HG03521 (cell line): ENCODE measurements around the gene MED13L.

Experiments
- ATAC-seq: cut with Tn5 transposase; IDR thresholded peaks from one replicate; pipeline ENCODE4 v1.9.1; 2021; ENCODE audit warnings: mild to moderate bottlenecking, moderate library complexity; ENCODE audit not compliant: unreplicated experiment

Gene MED13L

DNA sequence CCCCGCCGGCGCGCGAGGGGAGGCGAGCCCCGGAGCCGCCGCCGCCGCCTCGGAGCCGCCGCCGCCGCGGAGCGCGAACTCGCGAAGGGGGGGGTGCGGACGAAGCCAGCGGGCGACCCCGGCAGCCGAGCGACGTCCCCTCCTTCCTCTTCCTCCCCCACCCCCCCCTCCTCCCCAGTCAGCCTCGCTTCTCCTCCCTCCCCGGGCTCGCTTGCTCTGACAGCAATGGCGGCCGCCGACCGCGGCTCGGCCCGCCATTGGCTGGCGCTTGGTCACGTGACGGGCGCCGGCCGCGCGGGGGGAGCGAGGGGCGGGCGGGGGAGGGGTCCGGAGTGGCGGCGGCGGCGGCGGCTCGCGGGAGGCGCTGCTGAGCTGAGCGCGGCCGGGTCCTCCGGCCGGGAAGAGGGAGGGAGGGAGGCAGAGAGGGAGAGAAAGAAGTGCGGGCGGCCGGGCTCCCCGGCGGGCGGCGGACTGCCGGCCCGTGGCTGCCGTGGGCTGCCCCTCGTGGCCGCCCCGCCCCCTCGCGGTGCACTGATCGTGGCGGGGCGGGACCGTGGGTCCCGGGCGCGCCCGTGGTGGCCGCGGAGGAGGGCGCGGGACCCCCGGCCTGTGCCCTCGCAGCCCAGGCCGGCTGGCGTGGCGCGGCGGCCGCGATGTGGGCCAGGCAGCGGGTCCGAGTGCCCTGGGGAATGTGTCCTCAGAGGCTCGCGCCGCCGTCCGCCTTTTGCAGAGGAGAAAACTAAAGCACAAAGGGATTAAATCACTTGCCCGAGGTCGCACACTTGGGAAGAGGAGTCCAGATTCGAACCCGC lies at the start of gene MED13L:
Gene MED13L, minus strand, starts transcription at position 227 of the 812 bp plus-strand sequence. CDS start 562 bp downstream, outside the sequence.
- ATAC-seq, result peak; percentile 74

DNA sequence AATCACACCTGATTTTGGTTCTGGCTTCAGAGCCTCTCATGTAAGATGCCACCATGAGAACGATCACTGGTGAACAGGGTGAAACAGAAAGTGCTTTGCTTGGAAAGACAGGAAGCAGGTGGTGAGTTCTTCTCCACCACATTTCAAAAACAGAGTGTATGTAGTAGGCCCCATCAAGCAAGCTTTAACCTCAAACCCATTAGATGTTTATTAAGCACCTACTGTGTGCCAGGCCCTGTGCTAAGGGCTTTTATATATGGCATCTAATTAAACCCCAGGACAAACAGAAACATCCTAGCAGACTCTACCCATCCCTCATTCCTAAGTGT lies 47.8 kb upstream of the MED13L start:
- peak; percentile 89 for ATAC-seq

DNA sequence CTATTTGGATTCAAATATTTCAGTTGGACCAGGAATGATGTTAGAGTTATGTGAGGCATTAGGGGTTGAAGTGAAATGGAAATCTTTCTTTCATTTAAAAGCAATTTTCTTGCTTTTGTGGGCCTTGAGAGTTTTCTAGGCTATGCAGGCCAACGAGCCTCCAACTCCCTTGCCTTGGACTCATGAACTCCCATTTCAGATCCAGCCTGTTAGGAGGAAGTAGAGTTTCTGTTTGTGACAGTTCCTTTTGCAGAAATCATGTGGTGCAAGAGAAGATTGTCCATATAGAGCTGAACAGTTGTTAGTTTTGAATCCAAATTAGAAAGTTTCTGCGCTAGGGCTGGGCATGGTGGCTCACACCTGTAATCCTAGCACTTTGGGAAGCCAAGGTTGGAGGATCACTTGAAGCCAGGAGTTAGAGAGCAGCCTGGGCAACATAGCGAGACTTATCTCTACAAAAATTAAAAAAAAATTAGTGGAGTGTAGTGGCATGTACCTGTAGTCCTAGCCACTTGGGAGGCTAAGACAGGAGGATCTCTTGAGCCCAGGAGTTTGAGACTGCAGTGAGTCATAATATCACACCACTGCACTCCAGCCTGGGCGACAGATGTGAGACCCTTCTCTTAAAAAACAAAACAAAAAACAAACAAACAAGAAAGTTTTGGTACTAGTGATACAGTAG lies 47.3 kb upstream of the MED13L start:
- ATAC-seq, result no peak

DNA sequence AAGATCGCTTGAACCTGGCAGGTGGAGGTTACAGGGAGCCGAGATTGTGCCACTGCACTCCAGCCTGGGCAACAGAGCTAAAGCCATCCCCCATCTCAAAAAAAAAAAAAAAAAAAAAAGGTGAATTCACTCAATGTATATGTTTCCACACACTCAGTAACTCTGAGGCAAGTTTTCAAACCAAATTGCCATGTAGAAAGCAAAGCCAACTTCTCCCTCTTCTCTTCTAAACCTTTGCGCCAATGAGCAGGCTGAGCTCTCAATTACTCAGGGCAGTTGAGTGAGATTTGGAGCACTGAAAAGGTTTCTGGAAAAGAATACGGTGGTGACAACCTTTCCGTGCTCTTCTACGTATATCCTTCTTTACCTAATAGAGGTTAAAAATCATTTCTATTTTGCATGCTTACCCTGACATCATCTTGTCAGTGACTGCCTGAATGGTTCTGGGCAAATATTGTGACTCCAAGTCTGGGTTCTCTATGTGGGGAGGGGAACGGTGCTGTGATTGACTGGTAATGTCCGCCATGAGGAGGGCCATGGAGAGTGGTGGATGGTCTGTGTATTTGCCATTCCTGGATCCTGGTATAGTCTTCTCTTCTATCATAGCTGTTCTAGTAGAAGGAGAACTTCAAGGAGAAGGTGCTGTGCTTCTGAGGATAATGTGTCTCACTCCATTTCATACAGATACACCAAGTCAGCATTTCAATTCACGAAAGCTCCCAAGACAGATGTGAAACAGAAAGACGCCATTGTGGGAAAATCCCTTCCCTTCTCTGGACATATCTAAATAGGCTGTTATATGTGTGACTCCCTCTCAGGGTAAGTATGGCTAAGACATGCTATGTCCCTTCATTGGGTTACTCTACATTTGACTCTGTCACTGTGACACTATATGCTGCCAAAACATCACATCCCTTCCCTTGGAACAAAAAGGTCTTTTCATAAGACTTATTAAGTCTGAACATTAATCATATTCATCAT lies 46.2 kb upstream of the MED13L start:
- ATAC-seq, result no peak

DNA sequence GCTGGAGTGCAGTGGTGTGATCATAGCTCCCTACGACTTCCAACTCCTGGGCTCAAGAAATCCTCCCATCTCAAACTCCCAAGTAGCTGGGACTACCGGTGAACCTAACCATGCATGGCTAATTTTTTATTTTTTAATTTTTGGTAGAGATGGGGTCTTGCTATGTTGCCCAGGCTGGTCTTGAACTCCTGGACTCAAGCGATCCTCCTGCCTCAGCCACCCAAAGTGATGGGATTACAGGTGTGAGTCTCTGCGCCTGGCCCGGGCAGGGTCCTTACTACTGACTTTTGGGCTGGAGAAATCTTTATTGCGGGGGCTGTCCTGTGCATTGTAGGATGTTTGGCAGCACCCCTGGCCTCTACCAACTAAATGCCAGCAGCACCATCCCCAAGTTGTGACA lies 44.4 kb upstream of the MED13L start:
- ATAC-seq, result no peak

DNA sequence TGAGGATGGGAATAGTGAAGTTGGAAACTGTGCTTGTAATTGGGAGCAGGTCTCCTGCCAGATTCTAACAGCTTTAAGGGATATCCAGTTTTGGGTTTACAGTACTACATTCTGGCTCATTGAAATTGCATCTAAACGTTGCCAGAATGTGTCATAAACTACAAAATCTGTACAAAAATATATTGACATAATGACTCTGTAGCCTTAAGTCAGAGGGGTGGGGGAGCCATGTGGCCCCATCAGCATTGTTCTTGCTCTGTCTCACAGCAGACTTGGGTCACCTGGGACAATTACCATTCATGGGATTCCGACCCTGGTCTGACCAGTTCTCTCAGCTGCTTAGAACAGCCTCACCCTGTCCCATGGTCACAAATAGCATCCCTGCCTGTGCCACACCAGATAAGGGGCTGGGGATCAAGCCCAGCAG lies 43.3 kb upstream of the MED13L start:
- ATAC-seq, result no peak

DNA sequence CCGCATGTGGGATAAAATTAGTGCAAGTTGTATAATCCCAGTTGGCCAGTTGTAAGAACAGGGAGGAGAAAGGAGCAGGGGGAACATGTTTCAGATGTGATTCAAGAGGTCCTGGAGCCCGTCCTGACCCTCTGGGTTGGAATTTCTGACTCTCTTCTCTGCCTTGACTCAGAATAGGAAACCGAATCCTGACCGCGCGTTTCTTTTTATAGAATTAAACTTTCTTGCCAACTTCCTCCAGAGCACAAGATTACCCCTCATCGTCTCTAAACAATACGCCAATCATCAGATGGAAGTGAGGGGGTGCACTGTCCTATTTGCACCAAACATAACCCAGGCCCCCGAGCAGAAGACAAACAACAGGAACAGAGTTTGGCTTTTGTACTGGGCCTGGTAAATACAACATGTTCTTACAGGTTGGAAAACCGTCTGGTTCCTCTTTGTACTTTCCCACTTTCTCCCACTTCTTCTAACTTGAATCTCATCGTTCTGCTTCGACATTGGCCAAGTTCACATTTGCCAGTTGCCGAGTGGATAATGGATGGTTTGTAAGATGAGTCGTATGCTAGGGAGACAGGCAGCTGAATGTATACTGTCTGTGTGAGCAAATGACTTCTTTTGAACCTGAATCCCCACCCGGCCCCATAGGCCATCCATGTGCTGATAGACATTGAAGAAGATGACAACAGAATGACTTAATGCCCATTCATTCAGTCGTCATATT lies 42.6 kb upstream of the MED13L start:
- no peak for ATAC-seq

DNA sequence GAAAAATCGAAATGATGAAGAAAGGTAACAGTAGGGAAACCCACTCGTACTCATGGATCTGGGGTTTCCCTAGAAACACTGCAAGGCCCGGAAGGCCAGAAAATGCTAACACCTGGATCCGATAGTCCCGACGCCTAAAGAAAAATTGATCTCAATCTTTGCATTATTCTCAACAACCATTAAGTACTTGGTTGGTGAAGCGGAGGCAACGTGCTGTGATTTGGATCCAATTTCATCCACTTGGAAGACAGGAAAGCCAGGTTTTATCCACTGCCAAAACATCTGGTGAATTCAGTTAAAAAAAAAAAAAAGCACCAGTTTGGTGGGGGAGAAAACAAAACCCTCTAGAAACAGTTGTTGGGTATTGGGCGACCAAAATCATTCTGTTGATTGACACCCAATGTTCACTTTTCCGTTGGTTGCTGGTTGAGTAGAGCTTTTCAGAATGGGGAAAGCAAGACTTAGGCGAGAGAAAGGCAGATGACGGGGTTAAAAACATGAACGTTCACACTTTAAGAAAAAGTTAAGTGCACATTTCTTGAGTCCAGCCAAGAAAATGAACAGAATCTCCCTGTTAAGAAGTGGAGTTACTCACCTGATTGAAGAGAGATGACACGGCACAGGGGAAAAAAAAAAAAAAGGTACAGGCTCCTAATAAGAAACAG lies 41.9 kb upstream of the MED13L start:
- no peak for ATAC-seq

DNA sequence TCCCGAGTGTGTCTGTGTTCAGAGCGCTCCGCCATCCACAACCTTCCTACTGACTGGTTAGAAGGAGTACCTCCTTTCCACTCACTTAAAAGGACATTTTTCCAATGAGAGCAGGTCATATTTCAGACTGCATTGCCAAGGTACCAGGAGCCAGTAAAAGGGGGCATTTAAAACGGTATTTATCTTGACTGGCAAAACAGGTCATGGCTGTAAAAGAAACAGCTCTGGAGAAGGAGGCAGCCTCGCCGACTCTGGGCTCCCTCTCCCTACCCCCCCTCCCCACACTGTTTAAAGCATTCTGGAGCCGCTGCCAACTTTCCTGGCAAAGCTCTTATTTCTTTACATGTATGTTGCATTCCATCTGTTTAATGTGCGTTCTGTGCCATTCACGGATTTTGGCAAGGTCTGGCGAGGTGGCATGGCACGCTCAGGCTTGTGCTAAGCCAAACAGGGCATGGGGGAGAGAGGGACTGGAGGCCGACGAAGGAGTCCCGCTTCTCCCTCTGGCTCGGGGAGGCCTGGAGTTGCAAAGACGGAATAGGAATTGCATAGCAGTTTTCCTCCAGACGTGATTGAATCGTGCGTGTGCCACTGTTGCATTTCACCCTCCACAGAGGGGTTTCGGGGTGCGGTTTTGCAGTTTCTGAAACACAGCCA lies 41.2 kb upstream of the MED13L start:
- ATAC-seq, result no peak

DNA sequence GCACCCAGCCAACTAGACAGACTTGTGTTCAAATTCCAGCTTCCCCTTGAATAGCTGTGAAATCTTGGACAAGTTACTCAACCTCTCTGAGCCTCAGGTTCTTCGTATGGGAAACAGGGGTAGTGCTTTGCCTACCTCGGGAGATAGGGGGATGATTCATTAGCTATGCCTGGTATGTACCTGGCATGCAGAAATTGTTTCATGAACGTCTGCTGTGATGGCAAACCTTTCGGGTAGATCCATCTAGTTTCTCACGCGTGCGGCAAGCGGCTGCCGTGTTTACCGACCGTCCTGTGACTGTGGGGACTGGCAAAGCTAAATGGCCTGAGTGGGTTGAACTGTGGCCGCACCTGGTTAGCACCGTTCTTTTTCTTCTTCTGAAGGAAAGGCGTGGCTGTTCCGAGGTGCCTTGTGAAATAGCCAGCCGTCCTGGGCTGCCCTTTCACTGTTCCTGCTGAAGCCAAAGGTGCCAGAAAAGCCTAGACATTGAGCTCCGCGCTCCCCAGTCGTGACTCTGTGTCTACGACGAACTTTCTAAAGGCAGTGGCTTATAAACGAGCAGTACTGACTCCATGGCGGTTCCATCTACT lies 40.6 kb upstream of the MED13L start:
- ATAC-seq, result no peak

DNA sequence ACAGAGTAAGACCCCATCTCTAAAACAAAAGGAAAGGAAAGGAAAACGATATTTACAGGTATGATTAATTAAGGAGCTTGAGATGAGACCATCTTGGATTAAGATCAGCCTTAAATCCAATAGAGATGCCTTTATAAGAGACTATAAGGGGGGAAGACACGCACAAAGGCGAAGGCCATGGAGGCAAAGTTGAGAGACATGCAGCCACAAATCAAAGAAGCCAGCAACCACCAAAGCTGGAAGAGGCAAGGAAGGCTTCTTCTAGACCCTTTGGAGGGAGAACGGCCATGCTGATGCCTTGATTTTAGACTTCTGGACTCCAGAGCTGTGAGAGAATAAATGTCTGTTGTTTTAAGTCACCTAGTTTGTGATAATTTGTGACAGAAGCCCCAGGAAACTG lies 39.6 kb upstream of the MED13L start:
- ATAC-seq, result no peak

DNA sequence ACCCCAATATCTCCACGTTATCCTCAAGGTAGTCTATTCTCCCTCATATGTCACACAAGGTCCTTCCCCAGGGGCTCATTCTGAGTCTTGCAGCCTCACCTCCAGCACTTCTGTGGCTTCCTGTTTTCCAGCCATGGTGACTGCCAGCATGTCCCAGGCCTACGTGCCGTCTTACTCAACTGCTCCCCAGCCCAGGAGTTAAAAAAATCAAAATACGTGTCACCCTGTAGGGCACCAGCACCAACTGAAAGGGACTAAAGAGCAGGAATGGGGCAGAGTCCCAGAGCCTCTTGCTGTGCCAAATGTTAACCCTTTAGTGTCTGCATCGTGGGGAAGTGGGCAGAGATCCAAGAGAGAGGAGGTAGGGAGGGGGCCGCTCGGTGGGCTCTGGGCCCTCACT lies 37.0 kb upstream of the MED13L start:
- ATAC-seq, result no peak

DNA sequence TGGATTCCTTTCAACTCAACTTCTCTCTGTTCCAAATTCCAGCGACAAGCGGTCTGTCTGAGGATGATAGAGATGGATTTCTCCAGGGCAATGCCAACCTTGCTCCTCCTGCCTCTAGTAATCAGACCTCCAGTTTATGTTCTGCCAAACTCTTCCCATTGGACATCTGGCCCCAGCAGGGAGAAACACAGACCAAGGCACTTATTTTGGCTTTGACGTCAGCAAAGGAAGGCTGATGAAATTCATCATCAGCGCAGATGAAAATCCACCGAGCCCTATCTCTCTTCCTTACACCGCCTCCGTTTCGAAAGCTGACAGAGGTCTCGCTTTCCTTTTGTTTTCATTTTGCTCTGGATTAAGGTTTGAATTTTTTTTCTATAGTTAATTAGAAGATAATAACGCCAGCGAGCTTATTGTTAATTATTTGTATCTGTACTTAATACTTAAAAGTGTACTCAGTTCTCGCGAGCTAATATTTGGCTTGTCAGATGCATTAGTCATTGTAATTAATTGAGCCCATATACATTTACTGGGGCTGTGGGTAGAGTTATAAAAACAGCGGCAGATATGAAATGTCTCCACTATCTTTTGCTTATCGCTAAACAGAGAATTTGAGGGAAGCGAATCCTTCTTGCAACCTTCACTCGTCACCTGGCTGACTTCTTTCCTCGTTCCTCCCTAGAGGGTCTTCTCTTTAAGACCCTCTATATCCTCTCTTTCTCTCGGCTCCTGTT lies 35.9 kb upstream of the MED13L start:
- ATAC-seq, result no peak

DNA sequence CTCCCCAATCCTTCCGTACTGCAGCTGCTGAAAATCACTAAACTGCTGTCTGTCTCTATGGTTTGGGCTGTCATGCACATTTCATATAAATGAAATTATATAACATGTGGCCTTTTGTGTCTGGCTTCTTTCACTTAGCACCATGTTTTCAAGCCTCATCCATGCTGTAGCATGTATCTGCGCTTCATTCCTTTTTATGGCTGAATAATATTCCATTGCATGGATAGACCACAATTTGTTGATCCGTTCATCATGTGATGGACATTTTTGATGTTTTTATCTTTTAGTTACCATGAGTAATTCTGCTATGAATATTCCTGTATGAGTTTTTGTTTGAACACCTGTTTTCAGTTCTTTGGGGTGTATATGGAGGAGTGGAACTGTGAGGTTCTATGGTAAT lies 32.6 kb upstream of the MED13L start:
- ATAC-seq, result no peak

DNA sequence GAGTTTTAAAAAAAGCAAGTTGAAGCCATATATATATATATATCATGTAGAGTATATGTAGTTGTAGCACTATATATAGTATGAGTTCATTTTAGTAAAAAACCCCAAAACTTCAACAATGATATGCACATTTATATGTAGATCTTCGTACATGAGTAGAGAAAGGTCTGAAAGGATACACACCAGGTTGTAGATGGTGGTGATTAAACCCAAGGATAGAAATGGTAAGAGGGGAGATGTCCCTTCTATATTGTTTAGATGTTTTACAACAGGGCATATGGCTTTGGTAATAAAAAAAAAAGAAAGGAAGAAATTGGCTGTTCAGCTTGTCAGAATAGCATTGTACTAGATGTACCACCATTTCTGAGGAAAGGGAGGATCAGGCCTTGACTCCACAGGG lies 31.9 kb upstream of the MED13L start:
- no peak for ATAC-seq

DNA sequence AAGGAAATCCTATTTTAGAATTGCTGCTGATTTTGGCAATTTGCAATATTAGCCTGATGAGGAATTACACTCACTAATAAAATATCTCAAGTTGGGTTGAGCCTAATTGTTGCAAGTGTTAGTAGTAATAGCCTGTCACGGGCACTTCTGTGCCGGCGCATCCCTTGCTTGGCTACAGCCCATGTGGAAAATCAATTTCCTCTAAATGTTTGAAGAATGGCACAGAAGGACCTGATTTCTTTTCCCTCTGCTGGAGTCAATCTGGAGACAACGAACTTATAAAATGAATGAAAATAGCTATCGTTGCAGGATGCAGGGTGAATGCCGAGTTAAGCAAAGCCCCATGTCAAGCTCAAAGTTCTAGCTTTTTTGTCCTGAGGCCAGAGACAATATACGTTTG lies 31.2 kb upstream of the MED13L start:
- ATAC-seq, result no peak

DNA sequence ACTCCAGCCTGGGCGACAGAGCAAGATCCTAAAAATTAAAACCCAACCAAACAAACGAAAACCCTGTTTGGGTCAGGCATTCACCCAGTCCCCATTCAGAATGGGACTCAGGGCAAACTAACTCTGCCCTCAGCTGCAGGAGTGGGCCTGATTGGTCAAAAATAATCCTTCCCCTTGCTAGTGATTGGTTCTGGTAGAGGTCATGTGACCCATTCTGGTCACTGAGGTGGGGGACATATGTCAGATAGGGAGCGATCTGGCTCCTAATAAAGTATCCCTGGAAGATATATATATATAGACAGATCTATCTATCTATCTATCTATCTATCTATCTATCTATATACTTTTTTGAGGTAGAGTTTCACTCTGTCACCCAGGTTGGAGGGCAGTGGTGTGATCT lies 29.5 kb upstream of the MED13L start:
- ATAC-seq, result no peak

DNA sequence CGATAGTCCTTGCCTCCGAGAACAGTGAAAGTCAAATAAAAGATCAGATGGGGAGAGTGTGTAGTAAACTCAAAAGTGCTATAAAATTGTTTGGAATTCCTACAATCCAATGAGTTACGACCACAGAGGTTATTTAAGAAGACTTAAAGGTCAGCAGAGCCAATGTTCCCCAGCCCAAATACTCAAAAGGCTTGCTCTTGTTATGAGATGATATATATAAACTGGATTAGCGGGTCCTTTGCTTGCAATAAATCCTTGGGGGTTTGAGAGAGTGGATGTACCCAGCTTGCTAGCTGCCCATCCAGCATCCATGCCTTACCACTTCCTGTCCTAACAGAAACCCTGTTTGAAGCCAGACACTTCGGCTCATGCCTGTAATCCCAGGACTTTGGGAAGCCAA lies 29.0 kb upstream of the MED13L start:
- no peak for ATAC-seq

DNA sequence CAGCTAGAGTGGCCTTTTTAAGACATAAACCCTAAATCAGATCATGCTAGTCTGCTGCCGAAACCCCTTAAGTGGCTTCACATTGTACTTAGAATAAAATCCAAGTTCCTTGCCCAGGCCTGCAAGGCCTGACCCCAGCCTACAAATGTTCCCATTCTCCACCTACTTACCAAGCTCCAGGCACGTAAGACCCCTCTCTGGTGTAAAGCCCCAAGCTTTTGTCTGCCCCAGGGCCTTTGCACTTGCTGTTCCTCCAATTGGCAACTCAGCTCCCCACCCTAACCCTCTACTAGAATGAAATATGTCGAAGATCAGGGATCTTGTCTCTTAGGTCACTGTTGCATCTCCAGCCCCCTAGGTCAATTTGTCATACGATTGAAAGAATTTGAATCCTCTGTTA lies 27.1 kb upstream of the MED13L start:
- ATAC-seq, result no peak
